Adrenal gland (tissue), 12 donors: Measurements from ENCODE around the gene RAB4A. TPM values are rescaled to one million over a fixed set of nuclear protein-coding genes. Genes with fewer than 3 reads are reported as not detected.

Experiments
- DNase-seq, 7 donors: peaks; one replicate each; pipeline ENCODE4 v3.0.0-alpha.2; 2019 to 2020
- H3K27ac ChIP-seq, 5 donors: fragments of 200-600 bp; sonication (generic) in 4 of 5; 1 replicate in 3 of 5; 2 replicates in 2 of 5; pipeline versions ENCODE4 v1.5.1 to v1.8.0; 2016 to 2020; ENCODE audit warnings: mild to moderate bottlenecking in 1 of 5
- H3K27me3 ChIP-seq: fragments of 200-600 bp; 2 replicates; pipeline ENCODE4 v1.8.0; 2021
- H3K36me3 ChIP-seq, 2 donors: fragments of 200-600 bp; replicated peaks in 1 of 2; 1 replicate in 1 of 2; 2 replicates in 1 of 2; pipeline versions ENCODE4 v1.5.1 to v1.8.0; 2018 to 2022
- H3K4me1 ChIP-seq, 2 donors: fragments of 200-600 bp; replicated peaks in 1 of 2; 1 replicate in 1 of 2; 2 replicates in 1 of 2; pipeline versions ENCODE4 v1.5.1 to v1.8.0; 2018 to 2021
- H3K4me3 ChIP-seq, 4 donors: fragments of 200-600 bp; sonication (generic) in 3 of 4; one replicate each; pipeline ENCODE4 v1.5.1; 2016 to 2018
- H3K9me3 ChIP-seq, 3 donors: fragments of 200-600 bp; sonication (generic) in 1 of 3; replicated peaks in 1 of 3; 1 replicate in 2 of 3; 2 replicates in 1 of 3; pipeline versions ENCODE4 v1.5.1 to v1.8.0; 2016 to 2021
- CTCF ChIP-seq, 6 experiments: fragments of 450-650 bp in 4 of 6; fragments of 200-600 bp in 2 of 6; sonication (generic) in 1 of 6; IDR thresholded peaks; 1 replicate in 5 of 6; 2 replicates in 1 of 6; pipeline versions ENCODE4 v1.5.1 to v1.8.0; 2016 to 2021; ENCODE audit warnings: antibody characterized with exemption in 6 of 6, mild to moderate bottlenecking in 2 of 6, moderate library complexity in 1 of 6
- POLR2A ChIP-seq, 2 donors: fragments of 450-650 bp; IDR thresholded peaks; one replicate each; pipeline ENCODE4 v1.6.1; 2017; ENCODE audit warnings: antibody characterized with exemption in 2 of 2, mild to moderate bottlenecking in 2 of 2, moderate library complexity in 1 of 2
- WGBS, 4 donors: extraction: QIAGEN DNeasy Blood & Tissue Kit in 2 of 4; methylation state at CpG; one replicate each; pipeline versions ENCODE4 v1.1.5 to v1.1.7; 2013 to 2017; 5-methylcytosine and 5-hydroxymethylcytosine counted together
- intact Hi-C, 2 donors: fragments of 100-400 bp; cut with DNase I; formaldehyde crosslinking; loops; one replicate each; pipeline versions ENCODE4 v1.14.1 to v1.15.0; 2022 to 2023
- polyA plus RNA-seq, 3 donors: library from polyadenylated mRNA; stranded (reverse); fragments of 200-250 nt in 2 of 3; fragments of 350-450 nt in 1 of 3; fragmentation: Illumina TruSeq in 1 of 3; extraction: RNeasy Lipid Tissue Mini Kit (QIAGEN cat#74804) in 1 of 3; gene quantifications; one replicate each; pipeline ENCODE4 v1.2.3, GENCODE V29; 2013 to 2014
- total RNA-seq, 9 donors: library from RNA; depleted of rRNA in 4 of 9; stranded (reverse); fragments of >200 nt in 4 of 9; fragments of 120-200 nt in 1 of 9; fragmentation: NEBNext Ultra II Directional in 1 of 9; extraction: Animal tissue kit (Norgen Biotek cat#: 25700) in 1 of 9; gene quantifications; one replicate each; pipeline versions ENCODE4 v1.1.0 to v1.2.4, GENCODE V29; 2013 to 2023
- donor health status: healthy with polysubstance abuse.
- donor health status: Bipolar disorder and iron deficiency.
- donor health status: DM: yes; HTN: yes; CAD: no.
- donor health status: DM: no; HTN: no; CAD: no.
- donor health status: DM: no; HTN: no; CAD: no.
- donor health status: DM: yes; HTN: yes; CAD: no.

Gene RAB4A
- total and polyA plus RNA-seq, 12 donors = 14.5 to 80.9 (median 45.3) TPM

- DNase-seq = peak; percentile 28 to 60 (median 47)
- intact Hi-C loops = loop anchor here (5.0 to 10.0 kb wide), 2 partner anchors 68 to 71 kb away; partner anchors contain the start of gene RAB4A (in 2 of the 2)
- Histone ChIP-seq H3K27me3 (no peaks in the 10 kb centered on the region), H3K36me3 (no peaks in the 10 kb centered on the region), H3K9me3 (no peaks in the 10 kb centered on the region), H3K4me1 (peaks cover 0 to 18% of the 10 kb centered on the region in 2 donors), H3K27ac (peak within 1 kb of the TSS; percentile 13 to 96 (median 85)), H3K4me3 (peak within 1 kb of the TSS; percentile 27 to 97 (median 66))
- 1% methylated on average over 13 to 82 of the region's 83 CpGs for WGBS, 4 donors
- TF ChIP-seq CTCF (IDR thresholded peaks at IDR 0.05) (no peak), POLR2A (IDR thresholded peaks at IDR 0.05) (no peak)
Observed at GRCh38 chr1:229342656-229343569, 72.0 kb downstream of the RAB4A start, which contains the start of gene CCSAP. Gene CCSAP (minus strand): TSS chr1:229343047. CDS start chr1:229342465, 582 bp downstream.

- intact Hi-C loops = loop anchor here (5.0 to 10.0 kb wide), 2 partner anchors 69 to 72 kb away; partner anchors contain the start of gene RAB4A (in 2 of the 2)
- H3K4me1 ChIP-seq = peaks cover 0 to 18% of the 10 kb centered on the region in 2 donors
- no peak for DNase-seq
- no peaks in the 10 kb centered on the region for H3K9me3 ChIP-seq
- no peaks in the 10 kb centered on the region for H3K36me3 ChIP-seq
- no peak overlapping the region for H3K4me3 ChIP-seq
- 71 to 86% (median 83%) methylated on average over 16 of the region's 16 CpGs for WGBS, 4 donors
- no peak overlapping the region for H3K27ac ChIP-seq
- no peak for TF ChIP-seq POLR2A (IDR thresholded peaks at IDR 0.05)
- no peak for TF ChIP-seq CTCF (IDR thresholded peaks at IDR 0.05)
- H3K27me3 ChIP-seq = no peaks in the 10 kb centered on the region
Observed at GRCh38 chr1:229344139-229344538, 73.2 kb downstream of the RAB4A start.

- WGBS, 4 donors = 66 to 75% (median 70%) methylated on average over 8 of the region's 8 CpGs
- Histone ChIP-seq H3K27ac (no peak overlapping the region), H3K27me3 (no peaks in the 10 kb centered on the region), H3K4me1 (peaks cover 0 to 18% of the 10 kb centered on the region in 2 donors), H3K36me3 (no peaks in the 10 kb centered on the region), H3K9me3 (no peaks in the 10 kb centered on the region), H3K4me3 (no peak overlapping the region)
- DNase-seq = no peak
- intact Hi-C loops = loop anchor here (5.0 to 10.0 kb wide), 2 partner anchors 70 to 73 kb away; partner anchors contain the start of gene RAB4A (in 2 of the 2)
- TF ChIP-seq CTCF (IDR thresholded peaks at IDR 0.05) (no peak), POLR2A (IDR thresholded peaks at IDR 0.05) (no peak)
Observed at GRCh38 chr1:229344937-229345684, 74.2 kb downstream of the RAB4A start.

- Histone ChIP-seq H3K4me1 (peaks cover 0 to 12% of the 10 kb centered on the region in 2 donors), H3K4me3 (no peak overlapping the region), H3K27me3 (no peaks in the 10 kb centered on the region), H3K9me3 (no peaks in the 10 kb centered on the region), H3K36me3 (no peaks in the 10 kb centered on the region), H3K27ac (no peak overlapping the region)
- no peak for DNase-seq
- TF ChIP-seq POLR2A (IDR thresholded peaks at IDR 0.05) = no peak
- no peak for TF ChIP-seq CTCF (IDR thresholded peaks at IDR 0.05)
- WGBS, 4 donors = 45 to 71% (median 52%) methylated on average over 3 of the region's 3 CpGs
- intact Hi-C loops = loop anchor here in 1 of 2 donors (10.0 kb wide), 1 partner anchor 73 kb away; the partner anchor contains the start of gene RAB4A
Observed at GRCh38 chr1:229347528-229347927, 76.6 kb downstream of the RAB4A start.
